PC-3 (cell line): ENCODE data around the gene TMEM117. TPM values are rescaled to one million over a fixed set of nuclear protein-coding genes. Genes with fewer than 3 reads are reported as not detected.

Experiments used
- ATAC-seq: fragments of 200-7000 bp; cut with Tn5 transposase; 2 replicates; pipeline ENCODE4 v1.9.1; 2020; ENCODE audit warnings: mild to moderate bottlenecking, moderate library complexity
- BruUV-seq: library from RNA; stranded (reverse); fragments of 400-500 nt; replicated peaks from 2 replicates; lab custom pipeline; 2021; lab: Mats Ljungman, UMichigan
- CTCF ChIA-PET: fragments of 300-600 bp; sonication (Branson Sonifier 250); formaldehyde crosslinking; loops from one replicate; lab custom pipeline; 2022; ENCODE audit warnings: antibody characterized with exemption; lab: Charles Lee
- POLR2A ChIA-PET: fragments of 300-600 bp; sonication (Branson Sonifier 250); formaldehyde crosslinking; loops from one replicate; lab custom pipeline; 2022; ENCODE audit warnings: antibody characterized with exemption; ENCODE audit not compliant: unreplicated experiment; lab: Charles Lee
- DNase-seq: peaks from one replicate; pipeline ENCODE4 v3.0.0-alpha.2; 2015
- H2AFZ ChIP-seq: fragments of 300-600 bp; sonication (generic); 2 replicates; pipeline ENCODE4 v1.6.0; 2016; ENCODE audit warnings: antibody characterized with exemption, low read length
- H3F3A ChIP-seq: fragments of 300-600 bp; sonication (generic); one replicate; pipeline ENCODE4 v1.6.0; 2017; ENCODE audit warnings: antibody characterized with exemption, low read length, control low read depth, mild to moderate bottlenecking; ENCODE audit not compliant: unreplicated experiment
- H3K27ac ChIP-seq: fragments of 300-600 bp; sonication (generic); 2 replicates; pipeline ENCODE4 v1.5.1; 2016; ENCODE audit warnings: mild to moderate bottlenecking, low read length
- H3K27me3 ChIP-seq: fragments of 300-600 bp; sonication (generic); 2 replicates; pipeline ENCODE4 v1.6.1; 2016; ENCODE audit warnings: low read length, mixed read lengths
- H3K36me3 ChIP-seq: fragments of 300-600 bp; sonication (generic); 2 replicates; pipeline ENCODE4 v1.6.1; 2016; ENCODE audit warnings: low read depth, mixed run types, low read length, mixed read lengths
- H3K4me1 ChIP-seq: fragments of 300-600 bp; sonication (generic); 2 replicates; pipeline ENCODE4 v1.5.1; 2016; ENCODE audit warnings: low read length; ENCODE audit not compliant: insufficient read depth
- H3K4me2 ChIP-seq: fragments of 300-600 bp; sonication (generic); 2 replicates; pipeline ENCODE4 v1.6.0; 2016; ENCODE audit warnings: low read length
- H3K4me3 ChIP-seq: fragments of 300-600 bp; sonication (generic); 2 replicates; pipeline ENCODE4 v1.5.1; 2016; ENCODE audit warnings: mild to moderate bottlenecking, low read length, mixed read lengths
- H3K79me2 ChIP-seq: fragments of 300-600 bp; sonication (generic); 2 replicates; pipeline ENCODE4 v1.6.1; 2017; ENCODE audit warnings: low read length, mixed read lengths
- H3K9ac ChIP-seq: fragments of 300-600 bp; sonication (generic); 2 replicates; pipeline ENCODE4 v1.6.0; 2016; ENCODE audit warnings: mild to moderate bottlenecking, low read length
- H3K9me2 ChIP-seq: fragments of 300-600 bp; sonication (generic); replicated peaks from 2 replicates; pipeline ENCODE4 v1.6.1; 2016; ENCODE audit warnings: mixed run types, low read length, mixed read lengths
- H3K9me3 ChIP-seq: fragments of 300-600 bp; sonication (generic); 2 replicates; pipeline ENCODE4 v1.6.1; 2016; ENCODE audit warnings: low read length, mixed read lengths
- H4K20me1 ChIP-seq: fragments of 300-600 bp; sonication (generic); 2 replicates; pipeline ENCODE4 v1.6.1; 2016; ENCODE audit warnings: low read length, mixed read lengths
- CTCF ChIP-seq: fragments of 300-600 bp; sonication (generic); conservative IDR thresholded peaks from 2 replicates; pipeline ENCODE4 v1.5.1; 2017; ENCODE audit warnings: antibody characterized with exemption, low read depth, mild to moderate bottlenecking, low read length
- EZH2 ChIP-seq: fragments of 300-600 bp; sonication (generic); IDR thresholded peaks from one replicate; pipeline ENCODE4 v1.6.1; 2017; ENCODE audit warnings: antibody characterized with exemption, mild to moderate bottlenecking, low read length; ENCODE audit not compliant: unreplicated experiment
- EZH2phosphoT487 ChIP-seq: fragments of 300-600 bp; sonication (generic); IDR thresholded peaks from 2 replicates; pipeline ENCODE4 v1.6.1; 2018; ENCODE audit warnings: mild to moderate bottlenecking, antibody characterized with exemption, low read length, borderline replicate concordance
- intact Hi-C: fragments of 100-400 bp; cut with micrococcal nuclease; formaldehyde crosslinking; loops from 2 replicates; pipeline ENCODE4 v1.9.0; 2023
- total RNA-seq: library from RNA; depleted of rRNA; stranded (reverse); fragments of >200 nt; gene quantifications from 2 replicates; pipeline ENCODE4 v1.2.3, GENCODE V29; 2014

The TMEM117 gene
- total RNA-seq, 1 experiment from 2014 or later: 9.0 TPM

- Histone ChIP-seq H3K9me2 (no peaks in the 10 kb centered on the region), H3F3A (no peaks in the 10 kb centered on the region), H3K79me2 (no peaks in the 10 kb centered on the region), H2AFZ (no peak overlapping the region), H3K9me3 (no peaks in the 10 kb centered on the region), H3K4me1 (peaks cover 20% of the 10 kb centered on the region), H3K9ac (no peak overlapping the region), H3K4me3 (no peak overlapping the region), H4K20me1 (no peaks in the 10 kb centered on the region), H3K4me2 (no peak overlapping the region), H3K36me3 (no peaks in the 10 kb centered on the region), H3K27me3 (no peaks in the 10 kb centered on the region), H3K27ac (no peak overlapping the region)
- ChIA-PET CTCF (no interaction called here), POLR2A (no interaction called here)
- ATAC-seq: no peak
- BruUV-seq: no TSS peak
- no peak for TF ChIP-seq EZH2phosphoT487
- DNase-seq: no peak
- intact Hi-C loops: no loop called here
Measured at GRCh38 chr12:43895580-43896206, 59.8 kb downstream of the TMEM117 start.

- Histone ChIP-seq H3F3A (no peaks in the 10 kb centered on the region), H3K36me3 (no peaks in the 10 kb centered on the region), H4K20me1 (no peaks in the 10 kb centered on the region), H3K27ac (no peak overlapping the region), H3K9ac (no peak overlapping the region), H3K9me3 (no peaks in the 10 kb centered on the region), H2AFZ (no peak overlapping the region), H3K79me2 (no peaks in the 10 kb centered on the region), H3K4me1 (peaks cover 20% of the 10 kb centered on the region), H3K9me2 (no peaks in the 10 kb centered on the region), H3K4me2 (no peak overlapping the region), H3K4me3 (no peak overlapping the region), H3K27me3 (no peaks in the 10 kb centered on the region)
- ChIA-PET POLR2A (no interaction called here), CTCF (no interaction called here)
- DNase-seq: no peak
- no peak for ATAC-seq
- no TSS peak for BruUV-seq
- no peak for TF ChIP-seq CTCF
- intact Hi-C loops: no loop called here
Measured at GRCh38 chr12:43896496-43896895, 60.6 kb downstream of the TMEM117 start.

GRCh38 chr12:43898474-43898873, 62.6 kb downstream of the TMEM117 start:
- no peak for TF ChIP-seq EZH2
- TF ChIP-seq CTCF: no peak
- TF ChIP-seq EZH2phosphoT487: no peak
- no peak overlapping the region for H3K4me2 ChIP-seq
- ATAC-seq: no peak
- no peak for DNase-seq
- peaks cover 6% of the 10 kb centered on the region for H3K4me1 ChIP-seq
- no TSS peak for BruUV-seq
- no peak overlapping the region for H2AFZ ChIP-seq
- H3K79me2 ChIP-seq: no peaks in the 10 kb centered on the region
- H3K36me3 ChIP-seq: no peaks in the 10 kb centered on the region
- intact Hi-C loops: no loop called here
- no peak overlapping the region for H3K4me3 ChIP-seq
- no peak overlapping the region for H3K9ac ChIP-seq
- POLR2A ChIA-PET: no interaction called here
- CTCF ChIA-PET: no interaction called here
- H3K9me3 ChIP-seq: no peaks in the 10 kb centered on the region
- no peak overlapping the region for H3K27ac ChIP-seq
- H4K20me1 ChIP-seq: no peaks in the 10 kb centered on the region
- no peaks in the 10 kb centered on the region for H3K27me3 ChIP-seq
- no peaks in the 10 kb centered on the region for H3F3A ChIP-seq
- no peaks in the 10 kb centered on the region for H3K9me2 ChIP-seq
